GM21390 (cell line): ENCODE data around the gene ZNF506.
A peak's percentile ranks its signal among the peaks of the same experiment; 100 is the strongest.
"Not testable (repeated sequence)": the region's sequence is repeated elsewhere in the genome, so short reads cannot be mapped to it uniquely, and the experiment has no call there.

ENCODE experiments used
- ATAC-seq: cut with Tn5 transposase; IDR thresholded peaks from one replicate; pipeline ENCODE4 v1.9.1; 2021; ENCODE audit not compliant: unreplicated experiment

The ZNF506 gene

DNA sequence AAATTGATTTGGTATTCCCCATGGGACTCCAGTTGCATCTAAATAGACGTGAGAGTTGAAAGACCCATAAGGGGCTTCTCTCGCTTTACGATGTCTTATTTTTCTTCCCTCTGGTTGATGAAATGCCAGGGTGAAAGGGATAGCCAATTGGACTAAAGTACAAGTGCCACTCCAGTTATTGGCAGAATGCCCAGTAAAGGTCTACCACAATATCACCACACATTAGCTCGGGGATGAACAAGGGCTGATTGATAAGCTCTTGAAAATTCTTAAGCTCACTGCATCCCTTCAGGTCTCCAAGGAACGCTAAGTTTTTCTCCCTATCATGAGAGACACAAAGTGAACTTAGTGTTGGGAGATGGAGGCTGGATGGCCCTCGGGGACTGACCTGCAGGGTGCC lies 39.8 kb downstream of the ZNF506 start:
- not testable (repeated sequence) for ATAC-seq

- no peak for ATAC-seq
These were observed 42.9 kb downstream of the ZNF506 start for GRCh38 chr19:19778666-19779065.

- no peak for ATAC-seq
These were observed 43.9 kb downstream of the ZNF506 start for GRCh38 chr19:19777692-19778091.

- ATAC-seq = peak; percentile 98
These were observed 45.1 kb downstream of the ZNF506 start for GRCh38 chr19:19776206-19777008.

- ATAC-seq = no peak
These were observed 45.7 kb downstream of the ZNF506 start for GRCh38 chr19:19775891-19776205.

GRCh38 chr19:19774354-19775033 lies 47.1 kb downstream of the ZNF506 start:
- ATAC-seq = no peak

DNA sequence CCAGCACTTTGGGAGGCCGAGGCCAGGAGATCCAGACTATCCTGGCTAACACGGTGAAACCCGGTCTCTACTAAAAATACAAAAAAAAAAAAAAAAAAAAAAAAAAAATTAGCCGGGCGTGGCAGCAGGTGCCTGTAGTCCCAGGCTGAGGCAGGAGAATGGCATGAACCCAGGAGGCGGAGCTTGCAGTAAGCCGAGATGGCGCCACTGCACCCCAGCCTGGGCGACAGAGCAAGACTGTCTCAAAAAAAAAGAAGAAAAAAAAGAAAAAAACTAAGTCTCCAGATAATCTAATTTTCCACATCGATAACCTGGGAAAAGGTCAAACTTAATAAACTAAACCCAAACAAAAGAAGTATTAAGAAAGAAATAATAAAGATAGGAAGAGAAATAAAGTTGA lies 49.6 kb downstream of the ZNF506 start:
- ATAC-seq = not testable (repeated sequence)

- not testable (repeated sequence) for ATAC-seq
These were observed 51.6 kb downstream of the ZNF506 start for GRCh38 chr19:19769971-19770370.

DNA sequence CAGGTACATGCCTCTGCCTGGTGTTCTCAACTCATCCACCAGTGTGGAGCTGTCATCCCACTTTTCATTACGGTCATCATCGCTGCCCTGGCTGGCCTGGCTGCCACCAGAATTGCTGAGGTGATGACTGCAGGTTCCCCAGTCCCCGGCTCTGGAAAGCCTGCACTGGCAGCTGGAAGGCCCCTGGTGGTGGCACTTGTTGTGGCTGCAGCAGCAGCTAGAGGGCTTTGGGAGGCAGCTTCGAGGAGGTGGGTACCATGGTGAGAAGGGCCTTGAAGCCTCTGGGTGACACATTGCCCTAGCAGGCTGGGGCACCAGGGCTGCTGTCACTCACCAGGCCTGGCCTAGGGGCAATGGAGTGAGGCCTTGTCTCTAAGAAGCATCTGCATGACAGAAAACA lies 63.4 kb downstream of the ZNF506 start:
- ATAC-seq = no peak

DNA sequence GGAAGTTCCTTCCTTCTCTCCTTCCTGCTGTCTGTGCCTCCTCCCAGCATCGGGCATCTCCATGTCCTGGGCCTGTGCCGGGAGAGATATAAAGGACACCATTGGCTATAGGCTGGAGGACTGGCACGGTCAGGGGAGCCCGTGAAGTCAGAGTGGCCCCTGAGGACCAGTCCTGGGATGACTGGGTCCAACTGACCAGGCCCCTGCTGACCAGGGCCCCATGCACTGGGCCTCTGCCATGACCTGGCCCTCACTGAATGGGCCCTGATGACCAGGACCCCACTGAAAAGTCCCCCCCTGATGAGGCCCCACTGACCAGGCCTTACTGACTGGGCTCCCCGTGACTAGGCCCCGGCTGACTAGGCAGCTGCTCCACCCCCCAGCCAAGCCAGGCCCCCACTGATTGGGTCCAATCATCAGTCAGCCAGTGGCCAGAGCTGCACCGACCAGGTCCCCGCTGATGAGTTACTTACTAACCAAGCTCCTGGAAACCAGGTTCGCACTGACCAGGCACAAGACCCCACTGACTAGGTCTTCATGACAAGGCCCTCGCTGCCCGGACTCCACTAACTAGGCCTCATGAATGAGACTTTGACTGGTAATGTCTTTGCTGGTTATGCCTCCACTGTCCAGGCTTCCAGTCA lies 68.7 kb downstream of the ZNF506 start:
- ATAC-seq = no peak

DNA sequence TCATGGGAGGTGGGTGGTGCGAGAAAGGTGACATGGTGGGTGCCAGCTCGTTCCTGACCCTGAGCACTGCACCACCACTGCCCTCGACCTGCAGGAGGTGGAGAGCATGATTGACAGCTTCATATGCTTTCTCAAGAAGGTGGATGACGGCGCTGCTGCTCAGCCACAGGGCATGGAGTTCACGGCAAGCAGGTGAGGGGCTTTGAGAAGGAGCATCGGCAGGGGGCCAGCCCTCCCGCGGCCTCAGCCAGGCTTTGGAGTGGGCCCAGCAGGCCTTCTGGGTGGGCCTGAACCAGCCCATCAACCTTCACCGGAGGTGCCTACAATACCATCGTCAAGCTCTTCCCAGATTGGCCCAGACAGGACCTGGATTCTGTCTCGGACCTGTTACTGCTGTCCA lies 69.7 kb downstream of the ZNF506 start:
- no peak for ATAC-seq

DNA sequence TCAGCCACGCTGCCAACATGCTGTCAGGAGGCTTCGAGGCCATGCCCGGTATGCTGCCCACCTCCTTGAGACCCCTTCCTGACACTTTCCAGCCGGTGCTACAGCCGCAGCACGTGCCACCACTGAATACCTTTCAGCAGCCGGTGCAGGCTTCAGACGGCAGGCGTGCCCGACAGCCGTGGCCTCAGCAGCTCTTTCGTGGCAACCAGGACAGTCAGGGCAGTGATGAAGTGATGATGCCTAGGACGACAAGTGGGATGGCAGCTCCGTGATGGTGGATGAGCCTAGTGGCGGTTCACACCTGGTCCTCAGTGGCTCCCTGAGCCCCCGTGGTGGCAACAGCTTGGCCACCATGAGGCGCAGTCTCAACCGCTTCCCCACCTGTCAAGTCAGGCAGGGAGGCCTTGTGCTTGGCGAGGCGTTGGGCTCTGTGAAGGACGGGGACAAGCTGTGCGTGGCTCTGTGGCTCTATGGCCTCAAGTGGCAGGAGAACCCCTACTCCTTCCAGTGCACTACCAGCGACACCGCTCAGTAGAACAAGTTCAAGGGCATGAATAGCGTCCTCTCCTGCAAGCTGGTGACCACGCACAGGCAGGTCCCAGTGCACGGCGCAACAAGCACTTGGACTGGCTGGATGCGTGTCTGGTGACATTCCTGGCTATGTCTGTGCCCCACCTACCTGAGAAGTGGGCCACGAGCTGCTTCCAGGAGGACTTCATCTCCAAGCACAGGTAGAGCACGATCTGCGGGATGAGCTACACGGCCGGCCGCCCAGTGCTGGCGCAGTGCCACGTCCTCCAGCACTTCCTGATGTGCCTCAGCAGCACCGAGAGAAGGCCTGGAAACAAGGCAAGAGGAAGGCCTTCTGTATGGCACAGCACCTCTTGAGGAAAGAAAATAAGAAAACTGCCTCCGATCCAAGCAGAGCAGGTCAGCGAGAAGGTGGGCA lies 70.4 kb downstream of the ZNF506 start:
- no peak for ATAC-seq

- ATAC-seq = no peak
These were observed 71.4 kb downstream of the ZNF506 start for GRCh38 chr19:19749908-19750841.

DNA sequence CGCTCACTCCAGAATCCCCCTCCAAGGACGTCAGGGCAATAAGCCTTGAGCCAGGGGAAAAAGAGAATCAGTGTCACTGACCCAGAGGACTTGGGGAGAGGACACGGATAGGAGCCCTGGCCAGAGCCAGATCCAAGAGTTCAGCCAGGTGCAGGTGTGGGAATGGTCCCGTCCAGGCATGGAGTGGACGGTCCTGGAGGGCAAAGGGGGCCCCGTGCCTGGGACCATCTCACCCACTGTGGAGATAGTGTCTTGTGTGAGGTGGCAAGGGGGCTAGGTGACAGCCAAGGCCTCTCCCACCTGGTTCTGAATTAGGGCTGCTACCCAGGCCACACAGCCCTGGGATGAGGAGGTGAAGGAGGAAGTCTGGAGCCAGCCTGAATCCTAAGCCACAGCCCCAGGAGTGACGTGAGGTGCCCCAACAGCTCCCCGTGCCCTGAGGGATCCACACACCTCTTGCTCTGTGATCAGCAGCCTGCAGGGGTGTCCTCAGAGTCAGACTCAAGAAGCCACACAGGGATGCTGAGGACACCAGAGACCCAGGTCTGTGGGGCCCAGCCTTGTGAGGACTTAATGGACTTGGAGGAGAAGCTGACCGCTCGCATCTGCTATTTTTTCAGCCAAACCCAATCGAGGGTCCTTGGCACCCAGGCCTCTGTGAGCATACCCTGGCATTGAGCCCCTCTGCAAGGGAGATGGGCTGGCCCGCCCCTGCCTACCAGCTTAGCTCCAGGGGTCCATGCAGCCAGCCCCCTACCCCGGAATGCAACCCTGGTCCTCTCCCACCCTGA lies 72.2 kb downstream of the ZNF506 start:
- no peak for ATAC-seq

DNA sequence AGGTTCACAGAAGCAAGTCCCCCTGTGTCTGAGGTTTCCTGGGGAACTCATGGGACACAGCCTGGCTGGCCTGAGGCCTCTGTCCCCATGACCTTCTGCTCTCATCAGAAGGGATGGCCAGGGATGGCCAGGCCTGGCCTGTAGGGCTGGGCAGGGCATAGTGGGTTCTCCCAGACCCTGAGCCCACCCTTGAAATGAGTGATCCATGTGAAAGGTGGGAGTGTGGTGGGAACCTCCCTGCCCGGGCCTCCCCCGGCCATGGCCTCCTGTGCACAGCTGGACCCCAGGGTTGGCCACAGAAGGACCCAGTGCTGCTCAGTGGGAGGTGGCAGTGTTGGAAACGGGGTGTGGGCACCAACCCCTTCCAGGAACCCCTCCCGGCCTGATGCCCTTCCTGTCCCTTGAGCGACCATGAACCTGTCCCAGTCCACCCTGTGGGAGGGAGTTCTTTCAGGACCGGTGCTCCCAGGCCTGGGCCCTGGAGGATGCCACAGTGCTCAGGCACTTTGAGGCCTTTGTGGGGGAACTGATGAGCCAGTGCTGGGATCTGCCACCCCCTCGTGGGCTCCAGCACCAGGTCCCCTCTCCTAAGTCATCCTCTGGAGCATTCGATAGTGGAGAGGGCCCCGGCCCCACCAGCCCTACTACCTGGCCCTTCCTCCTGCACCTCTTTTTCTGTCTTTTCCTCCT lies 73.2 kb downstream of the ZNF506 start:
- ATAC-seq = no peak

- no peak for ATAC-seq
These were observed 74.0 kb downstream of the ZNF506 start for GRCh38 chr19:19747357-19748220.
